ENCODE data around the gene ZNF444. TPM values are rescaled to one million over a fixed set of nuclear protein-coding genes. Genes with fewer than 3 reads are reported as not detected.

Gene ZNF444
- total RNA-seq, 4 donors from 2014 or later = 35.1 to 53.0 (median 45.5) TPM

DNA sequence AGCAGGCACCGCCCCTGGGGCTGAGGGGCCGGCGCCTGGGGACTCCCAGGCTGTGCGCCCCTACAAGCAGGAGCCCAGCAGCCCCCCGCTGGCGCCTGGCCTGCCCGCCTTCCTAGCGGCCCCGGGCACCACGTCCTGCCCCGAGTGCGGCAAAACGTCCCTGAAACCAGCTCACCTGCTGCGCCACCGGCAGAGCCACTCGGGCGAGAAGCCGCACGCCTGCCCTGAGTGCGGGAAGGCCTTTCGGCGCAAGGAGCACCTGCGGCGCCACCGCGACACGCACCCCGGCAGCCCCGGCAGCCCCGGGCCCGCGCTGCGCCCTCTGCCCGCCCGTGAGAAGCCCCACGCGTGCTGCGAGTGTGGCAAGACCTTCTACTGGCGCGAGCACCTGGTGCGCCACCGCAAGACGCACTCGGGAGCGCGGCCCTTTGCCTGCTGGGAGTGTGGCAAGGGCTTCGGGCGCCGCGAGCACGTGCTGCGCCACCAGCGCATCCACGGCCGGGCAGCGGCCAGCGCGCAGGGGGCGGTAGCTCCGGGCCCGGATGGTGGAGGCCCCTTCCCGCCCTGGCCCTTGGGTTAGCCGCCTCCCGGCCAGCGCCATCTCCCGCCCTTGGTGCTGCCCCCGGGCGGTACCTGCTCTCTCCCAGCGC lies 18.7 kb downstream of the ZNF444 start:
- peaks cover 20 to 29% of the 10 kb centered on the region in 2 donors for H3K36me3 ChIP-seq
- no peak overlapping the region for H3K4me3 ChIP-seq (replicated peaks in 1 of 3)
- TF ChIP-seq, protein P1, sequence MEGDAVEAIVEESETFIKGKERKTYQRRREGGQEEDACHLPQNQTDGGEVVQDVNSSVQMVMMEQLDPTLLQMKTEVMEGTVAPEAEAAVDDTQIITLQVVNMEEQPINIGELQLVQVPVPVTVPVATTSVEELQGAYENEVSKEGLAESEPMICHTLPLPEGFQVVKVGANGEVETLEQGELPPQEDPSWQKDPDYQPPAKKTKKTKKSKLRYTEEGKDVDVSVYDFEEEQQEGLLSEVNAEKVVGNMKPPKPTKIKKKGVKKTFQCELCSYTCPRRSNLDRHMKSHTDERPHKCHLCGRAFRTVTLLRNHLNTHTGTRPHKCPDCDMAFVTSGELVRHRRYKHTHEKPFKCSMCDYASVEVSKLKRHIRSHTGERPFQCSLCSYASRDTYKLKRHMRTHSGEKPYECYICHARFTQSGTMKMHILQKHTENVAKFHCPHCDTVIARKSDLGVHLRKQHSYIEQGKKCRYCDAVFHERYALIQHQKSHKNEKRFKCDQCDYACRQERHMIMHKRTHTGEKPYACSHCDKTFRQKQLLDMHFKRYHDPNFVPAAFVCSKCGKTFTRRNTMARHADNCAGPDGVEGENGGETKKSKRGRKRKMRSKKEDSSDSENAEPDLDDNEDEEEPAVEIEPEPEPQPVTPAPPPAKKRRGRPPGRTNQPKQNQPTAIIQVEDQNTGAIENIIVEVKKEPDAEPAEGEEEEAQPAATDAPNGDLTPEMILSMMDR (IDR thresholded peaks at IDR 0.05) = no peak
- no peak for TF ChIP-seq POLR2A (IDR thresholded peaks at IDR 0.05)
- H3K27ac ChIP-seq = no peak overlapping the region
- DNase-seq = no peak
- intact Hi-C loops (cut with DNase I) = no loop called here
- H3K27me3 ChIP-seq = no peaks in the 10 kb centered on the region
- no peaks in the 10 kb centered on the region for H3K9me3 ChIP-seq
- WGBS, 2 donors = 96 to 98% methylated on average over 57 to 69 of the region's 69 CpGs
- no peaks in the 10 kb centered on the region for H3K4me1 ChIP-seq

- Histone ChIP-seq H3K4me3 (replicated peaks in 1 of 3) (no peak overlapping the region), H3K27me3 (no peaks in the 10 kb centered on the region), H3K9me3 (no peaks in the 10 kb centered on the region), H3K36me3 (peaks cover 15 to 19% of the 10 kb centered on the region in 2 donors), H3K4me1 (no peaks in the 10 kb centered on the region), H3K27ac (no peak overlapping the region)
- 70 to 77% methylated on average over 11 of the region's 11 CpGs for WGBS, 2 donors
- DNase-seq = peak; percentile 73 to 74
- intact Hi-C loops (cut with DNase I) = no loop called here
- TF ChIP-seq, protein P1 (IDR thresholded peaks at IDR 0.05) = no peak
- no peak for TF ChIP-seq POLR2A (IDR thresholded peaks at IDR 0.05)
Measured at GRCh38 chr19:56161534-56161933, 20.4 kb downstream of the ZNF444 start.

- intact Hi-C loops (cut with DNase I) = no loop called here
- TF ChIP-seq, protein P1 (IDR thresholded peaks at IDR 0.05) = no peak
- no peak for TF ChIP-seq POLR2A (IDR thresholded peaks at IDR 0.05)
- no peaks in the 10 kb centered on the region for H3K4me1 ChIP-seq
- no peaks in the 10 kb centered on the region for H3K27me3 ChIP-seq
- 72 to 79% methylated on average over 9 of the region's 9 CpGs for WGBS, 2 donors
- H3K4me3 ChIP-seq (replicated peaks in 1 of 3) = no peak overlapping the region
- no peaks in the 10 kb centered on the region for H3K9me3 ChIP-seq
- DNase-seq = no peak
- H3K27ac ChIP-seq = no peak overlapping the region
- peaks cover 15 to 19% of the 10 kb centered on the region in 2 donors for H3K36me3 ChIP-seq
Measured at GRCh38 chr19:56162258-56162657, 21.2 kb downstream of the ZNF444 start.

DNA sequence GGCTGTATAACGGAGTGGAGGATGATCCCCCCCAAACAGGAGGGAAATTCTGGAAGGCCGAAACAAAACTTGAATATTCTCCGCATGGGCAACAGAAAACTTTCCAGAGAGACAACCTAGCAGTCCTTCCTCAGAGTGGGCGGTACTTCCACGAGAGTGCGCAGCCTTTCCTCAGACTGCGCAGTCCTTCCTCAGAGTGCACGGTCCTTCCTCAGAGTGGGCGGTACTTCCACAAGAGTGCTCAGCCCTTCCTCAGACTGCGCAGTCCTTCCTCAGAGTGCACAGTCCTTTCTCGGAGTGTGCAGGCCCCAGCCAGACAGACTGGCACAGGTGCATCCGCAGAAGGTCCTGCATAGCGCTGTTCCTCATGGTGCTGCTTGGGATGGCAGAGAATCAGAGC lies 22.0 kb downstream of the ZNF444 start:
- no peak for DNase-seq
- H3K27ac ChIP-seq = no peak overlapping the region
- H3K4me1 ChIP-seq = no peaks in the 10 kb centered on the region
- H3K36me3 ChIP-seq = peaks cover 15 to 19% of the 10 kb centered on the region in 2 donors
- 87 to 95% methylated on average over 13 of the region's 13 CpGs for WGBS, 2 donors
- intact Hi-C loops (cut with DNase I) = no loop called here
- TF ChIP-seq, protein P1 (IDR thresholded peaks at IDR 0.05) = no peak
- TF ChIP-seq POLR2A (IDR thresholded peaks at IDR 0.05) = no peak
- no peaks in the 10 kb centered on the region for H3K27me3 ChIP-seq
- no peaks in the 10 kb centered on the region for H3K9me3 ChIP-seq
- H3K4me3 ChIP-seq (replicated peaks in 1 of 3) = no peak overlapping the region

GRCh38 chr19:56167064-56167578 lies 26.0 kb downstream of the ZNF444 start:
- no peak for TF ChIP-seq POLR2A (IDR thresholded peaks at IDR 0.05)
- TF ChIP-seq, protein P1 (IDR thresholded peaks at IDR 0.05) = no peak
- Histone ChIP-seq H3K36me3 (no peaks in the 10 kb centered on the region), H3K27ac (no peak overlapping the region), H3K4me3 (replicated peaks in 1 of 3) (no peak overlapping the region), H3K9me3 (no peaks in the 10 kb centered on the region), H3K27me3 (no peaks in the 10 kb centered on the region), H3K4me1 (peaks cover 3 to 10% of the 10 kb centered on the region in 2 donors)
- intact Hi-C loops (cut with DNase I) = no loop called here
- DNase-seq = no peak
- WGBS, 2 donors = 43 to 44% methylated on average over 7 of the region's 7 CpGs
